ENCODE data around the gene MALRD1. TPM values are rescaled to one million over a fixed set of nuclear protein-coding genes. Genes with fewer than 3 reads are reported as not detected.
A peak's percentile ranks its signal among the peaks of the same experiment; 100 is the strongest.

Gene MALRD1
- total and polyA plus RNA-seq, 7 donors = 0.34 to 4.7 (median 2.1) TPM; not detected in 2

DNA sequence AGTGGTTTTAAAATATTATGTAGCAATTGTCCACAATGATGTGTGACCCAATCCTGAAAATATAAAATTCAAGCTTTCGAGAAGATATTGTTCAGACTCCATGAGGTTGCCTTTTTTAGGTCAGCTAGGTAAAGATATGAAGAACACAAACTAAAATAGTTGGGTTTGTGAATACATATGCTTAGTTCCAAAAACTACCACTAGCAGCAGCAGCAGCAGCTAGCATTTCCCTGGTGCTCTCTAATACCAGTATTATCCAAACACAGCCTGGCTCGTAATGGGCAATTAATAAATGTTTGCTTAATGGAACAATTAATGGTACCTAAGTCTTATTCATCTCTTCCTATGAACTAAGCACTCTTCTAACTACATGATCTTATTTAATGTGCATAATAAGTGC lies 362.5 kb downstream of the MALRD1 start:
- DNase-seq = no peak
- intact Hi-C loops (cut with DNase I) = loop anchor here (5.0 to 10.0 kb wide), 2 partner anchors 1354 to 1446 kb away; no protein-coding TSS in a partner anchor
- no peak overlapping the region for H3K27ac ChIP-seq
- H3K27me3 ChIP-seq = no peaks in the 10 kb centered on the region
- H3K9me3 ChIP-seq = peaks cover 0 to 5% (median 0%) of the 10 kb centered on the region in 4 donors
- no peaks in the 10 kb centered on the region for H3K36me3 ChIP-seq
- 76 to 78% methylated on average over 2 of the region's 2 CpGs for WGBS, 2 donors
- H3K4me1 ChIP-seq = no peaks in the 10 kb centered on the region
- no peak for TF ChIP-seq POLR2AphosphoS5 (IDR thresholded peaks at IDR 0.05)
- TF ChIP-seq, protein P1, sequence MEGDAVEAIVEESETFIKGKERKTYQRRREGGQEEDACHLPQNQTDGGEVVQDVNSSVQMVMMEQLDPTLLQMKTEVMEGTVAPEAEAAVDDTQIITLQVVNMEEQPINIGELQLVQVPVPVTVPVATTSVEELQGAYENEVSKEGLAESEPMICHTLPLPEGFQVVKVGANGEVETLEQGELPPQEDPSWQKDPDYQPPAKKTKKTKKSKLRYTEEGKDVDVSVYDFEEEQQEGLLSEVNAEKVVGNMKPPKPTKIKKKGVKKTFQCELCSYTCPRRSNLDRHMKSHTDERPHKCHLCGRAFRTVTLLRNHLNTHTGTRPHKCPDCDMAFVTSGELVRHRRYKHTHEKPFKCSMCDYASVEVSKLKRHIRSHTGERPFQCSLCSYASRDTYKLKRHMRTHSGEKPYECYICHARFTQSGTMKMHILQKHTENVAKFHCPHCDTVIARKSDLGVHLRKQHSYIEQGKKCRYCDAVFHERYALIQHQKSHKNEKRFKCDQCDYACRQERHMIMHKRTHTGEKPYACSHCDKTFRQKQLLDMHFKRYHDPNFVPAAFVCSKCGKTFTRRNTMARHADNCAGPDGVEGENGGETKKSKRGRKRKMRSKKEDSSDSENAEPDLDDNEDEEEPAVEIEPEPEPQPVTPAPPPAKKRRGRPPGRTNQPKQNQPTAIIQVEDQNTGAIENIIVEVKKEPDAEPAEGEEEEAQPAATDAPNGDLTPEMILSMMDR (IDR thresholded peaks at IDR 0.05) = no peak
- no peak for TF ChIP-seq POLR2A (IDR thresholded peaks at IDR 0.05)
- TF ChIP-seq EP300 (IDR thresholded peaks at IDR 0.05) = no peak
- H3K4me3 ChIP-seq = no peak overlapping the region

DNA sequence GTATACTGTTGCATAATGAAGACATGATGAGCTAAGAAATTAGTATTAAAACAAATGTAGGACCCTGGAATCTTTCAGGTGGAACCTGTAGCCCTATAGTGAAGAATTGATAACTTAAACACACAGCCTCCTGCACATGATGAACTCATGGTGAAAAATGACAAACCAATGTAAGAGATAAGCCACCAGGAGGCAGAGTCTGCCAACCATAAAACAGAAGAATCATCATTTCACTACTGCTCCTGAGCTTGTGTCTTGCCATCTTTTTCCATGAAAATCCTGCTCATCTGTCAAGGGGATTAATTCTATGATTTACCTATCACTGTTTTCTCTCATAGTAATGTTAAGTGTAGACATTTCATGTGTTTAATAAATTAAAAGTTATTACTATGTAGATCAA lies 363.9 kb downstream of the MALRD1 start:
- no peak for DNase-seq
- H3K4me1 ChIP-seq = no peaks in the 10 kb centered on the region
- no peaks in the 10 kb centered on the region for H3K27me3 ChIP-seq
- no peak overlapping the region for H3K4me3 ChIP-seq
- H3K9me3 ChIP-seq = peaks cover 0 to 5% (median 0%) of the 10 kb centered on the region in 4 donors
- no peaks in the 10 kb centered on the region for H3K36me3 ChIP-seq
- H3K27ac ChIP-seq = no peak overlapping the region
- intact Hi-C loops (cut with DNase I) = loop anchor here (2.0 to 10.0 kb wide), 3 partner anchors 376 to 1445 kb away; no protein-coding TSS in a partner anchor
- TF ChIP-seq, protein P1 (IDR thresholded peaks at IDR 0.05) = peak; percentile 16 to 46 (median 28)
- no peak for TF ChIP-seq EP300 (IDR thresholded peaks at IDR 0.05)

DNA sequence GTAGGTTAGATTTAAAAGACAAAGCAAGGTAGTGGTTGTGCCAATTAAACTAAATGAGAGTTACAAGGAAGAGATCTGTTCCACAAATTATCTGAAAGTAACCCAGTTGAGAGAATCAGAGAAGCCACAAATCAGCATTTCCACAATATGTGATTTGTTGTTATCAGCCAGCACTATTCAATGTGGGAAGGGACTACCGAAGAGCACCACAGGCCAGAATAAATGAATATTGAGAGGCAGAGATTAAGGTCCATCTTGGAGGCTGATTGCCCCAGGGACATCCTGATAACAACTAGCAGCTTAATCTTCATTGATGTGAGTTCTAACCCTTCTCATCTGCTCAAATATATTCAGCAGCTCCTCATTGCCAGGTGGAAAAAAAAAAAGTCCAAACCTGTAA lies 367.6 kb downstream of the MALRD1 start:
- no peaks in the 10 kb centered on the region for H3K9me3 ChIP-seq
- TF ChIP-seq EP300 (IDR thresholded peaks at IDR 0.05) = no peak
- TF ChIP-seq, protein P1 (IDR thresholded peaks at IDR 0.05) = no peak
- no peak for TF ChIP-seq POLR2A (IDR thresholded peaks at IDR 0.05)
- no peak for TF ChIP-seq POLR2AphosphoS5 (IDR thresholded peaks at IDR 0.05)
- H3K4me1 ChIP-seq = no peaks in the 10 kb centered on the region
- no peak overlapping the region for H3K27ac ChIP-seq
- H3K27me3 ChIP-seq = no peaks in the 10 kb centered on the region
- 60 to 63% methylated on average over 1 of the region's 1 CpG for WGBS, 2 donors
- DNase-seq = no peak
- H3K36me3 ChIP-seq = no peaks in the 10 kb centered on the region
- no peak overlapping the region for H3K4me3 ChIP-seq
- intact Hi-C loops (cut with DNase I) = loop anchor here (10.0 kb wide), 1 partner anchor 1349 kb away; no protein-coding TSS in a partner anchor

DNA sequence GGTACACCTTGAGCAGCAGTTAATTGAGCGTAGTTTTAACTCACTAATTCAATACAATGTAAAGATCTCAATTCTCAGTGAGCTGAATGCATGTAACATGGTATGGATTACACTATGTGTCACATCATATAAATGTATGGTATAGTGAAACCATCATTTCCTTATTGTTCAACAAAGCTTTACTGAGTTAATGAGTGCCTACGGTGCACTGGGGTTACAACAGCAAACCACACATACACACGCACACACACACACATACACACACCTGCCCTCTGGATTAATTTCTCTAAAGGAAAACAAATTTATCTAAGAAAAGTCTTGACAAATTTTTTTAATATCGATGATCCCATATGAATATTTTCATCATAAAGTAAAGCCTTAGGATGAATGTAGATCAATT lies 369.1 kb downstream of the MALRD1 start:
- Histone ChIP-seq H3K27ac (no peak overlapping the region), H3K4me3 (no peak overlapping the region), H3K27me3 (no peaks in the 10 kb centered on the region), H3K9me3 (no peaks in the 10 kb centered on the region), H3K4me1 (no peaks in the 10 kb centered on the region), H3K36me3 (no peaks in the 10 kb centered on the region)
- TF ChIP-seq EP300 (IDR thresholded peaks at IDR 0.05) (no peak), POLR2AphosphoS5 (IDR thresholded peaks at IDR 0.05) (no peak), POLR2A (IDR thresholded peaks at IDR 0.05) (no peak)
- TF ChIP-seq, protein P1 (IDR thresholded peaks at IDR 0.05) = no peak
- intact Hi-C loops (cut with DNase I) = loop anchor here (10.0 kb wide), 1 partner anchor 1347 kb away; no protein-coding TSS in a partner anchor
- no peak for DNase-seq
- 31 to 76% methylated on average over 4 of the region's 4 CpGs for WGBS, 2 donors

DNA sequence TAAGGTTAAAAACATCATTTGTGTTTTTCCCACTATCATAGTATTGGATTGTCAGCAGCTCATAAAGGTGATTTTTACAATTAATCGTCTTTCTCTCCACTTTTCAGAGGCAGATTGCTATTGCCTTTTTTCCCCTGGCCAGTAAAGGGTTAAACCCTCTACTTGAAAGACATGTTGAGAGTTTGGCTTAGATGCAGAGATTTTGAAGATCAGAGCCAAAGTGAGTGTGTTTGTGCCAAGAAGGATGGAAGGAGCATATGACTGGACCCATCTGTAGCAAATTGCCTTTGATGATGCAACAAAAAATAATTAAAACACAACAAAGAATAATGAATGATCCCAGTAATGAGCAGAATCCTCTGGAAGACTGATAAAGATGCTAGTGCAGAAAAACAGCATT lies 373.1 kb downstream of the MALRD1 start:
- no peaks in the 10 kb centered on the region for H3K36me3 ChIP-seq
- no peak for TF ChIP-seq POLR2A (IDR thresholded peaks at IDR 0.05)
- TF ChIP-seq EP300 (IDR thresholded peaks at IDR 0.05) = no peak
- no peak for TF ChIP-seq POLR2AphosphoS5 (IDR thresholded peaks at IDR 0.05)
- intact Hi-C loops (cut with DNase I) = no loop called here
- no peak for DNase-seq
- no peaks in the 10 kb centered on the region for H3K4me1 ChIP-seq
- H3K9me3 ChIP-seq = no peaks in the 10 kb centered on the region
- no peak overlapping the region for H3K4me3 ChIP-seq
- H3K27me3 ChIP-seq = no peaks in the 10 kb centered on the region
- no peak overlapping the region for H3K27ac ChIP-seq
- 81 to 89% methylated on average over 1 of the region's 1 CpG for WGBS, 2 donors

All from sigmoid colon (tissue), 7 donors.